ENCODE measurements around the gene LPIN1.

LPIN1 gene

DNA sequence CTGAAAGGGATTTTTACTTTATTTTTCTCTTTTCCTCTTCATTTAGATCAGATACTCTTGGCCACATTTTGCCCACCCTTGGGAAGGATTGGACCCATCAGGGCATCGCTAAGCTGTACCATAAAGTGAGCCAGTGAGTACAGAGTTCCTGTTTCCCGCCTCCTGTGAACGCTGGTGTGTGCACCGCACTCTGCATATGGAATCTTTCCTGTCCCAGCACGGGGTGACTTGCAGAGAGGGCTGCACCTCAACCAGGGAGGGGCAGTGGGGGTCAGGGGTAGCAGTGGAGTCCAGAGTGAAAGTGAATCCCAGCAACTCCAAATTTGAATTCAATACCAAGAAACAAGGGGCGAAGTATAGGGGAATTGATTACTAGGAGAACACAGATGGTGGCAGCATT, 58.6 kb downstream of the LPIN1 start:
- no peak overlapping the region for H3K27ac ChIP-seq
- TF ChIP-seq, protein P1, sequence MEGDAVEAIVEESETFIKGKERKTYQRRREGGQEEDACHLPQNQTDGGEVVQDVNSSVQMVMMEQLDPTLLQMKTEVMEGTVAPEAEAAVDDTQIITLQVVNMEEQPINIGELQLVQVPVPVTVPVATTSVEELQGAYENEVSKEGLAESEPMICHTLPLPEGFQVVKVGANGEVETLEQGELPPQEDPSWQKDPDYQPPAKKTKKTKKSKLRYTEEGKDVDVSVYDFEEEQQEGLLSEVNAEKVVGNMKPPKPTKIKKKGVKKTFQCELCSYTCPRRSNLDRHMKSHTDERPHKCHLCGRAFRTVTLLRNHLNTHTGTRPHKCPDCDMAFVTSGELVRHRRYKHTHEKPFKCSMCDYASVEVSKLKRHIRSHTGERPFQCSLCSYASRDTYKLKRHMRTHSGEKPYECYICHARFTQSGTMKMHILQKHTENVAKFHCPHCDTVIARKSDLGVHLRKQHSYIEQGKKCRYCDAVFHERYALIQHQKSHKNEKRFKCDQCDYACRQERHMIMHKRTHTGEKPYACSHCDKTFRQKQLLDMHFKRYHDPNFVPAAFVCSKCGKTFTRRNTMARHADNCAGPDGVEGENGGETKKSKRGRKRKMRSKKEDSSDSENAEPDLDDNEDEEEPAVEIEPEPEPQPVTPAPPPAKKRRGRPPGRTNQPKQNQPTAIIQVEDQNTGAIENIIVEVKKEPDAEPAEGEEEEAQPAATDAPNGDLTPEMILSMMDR (conservative IDR thresholded peaks at IDR 0.05; ENCODE audit: low read depth, low read length), result no peak
- no peaks in the 10 kb centered on the region for H4K20me1 ChIP-seq (ENCODE audit: insufficient read depth)
- H2AFZ ChIP-seq (ENCODE audit: low read depth), result no peak overlapping the region
- no peak overlapping the region for H3K4me3 ChIP-seq (IDR thresholded peaks at IDR 0.05; ENCODE audit: insufficient read depth, low read depth, low read length)
- no peaks in the 10 kb centered on the region for H3K27me3 ChIP-seq (ENCODE audit: insufficient read depth, low read depth)
- H3K4me1 ChIP-seq (ENCODE audit: low read depth, poor library complexity, severe bottlenecking), result no peaks in the 10 kb centered on the region
- H3K79me2 ChIP-seq (ENCODE audit: insufficient read depth, low read depth), result no peaks in the 10 kb centered on the region
- no peak overlapping the region for H3K4me2 ChIP-seq
- no peak overlapping the region for H3K9ac ChIP-seq
- H3K36me3 ChIP-seq (ENCODE audit: insufficient read depth), result 0 out of 2 replicates have a peak, but pooled peaks cover 12% of the 10 kb centered on the region

DNA sequence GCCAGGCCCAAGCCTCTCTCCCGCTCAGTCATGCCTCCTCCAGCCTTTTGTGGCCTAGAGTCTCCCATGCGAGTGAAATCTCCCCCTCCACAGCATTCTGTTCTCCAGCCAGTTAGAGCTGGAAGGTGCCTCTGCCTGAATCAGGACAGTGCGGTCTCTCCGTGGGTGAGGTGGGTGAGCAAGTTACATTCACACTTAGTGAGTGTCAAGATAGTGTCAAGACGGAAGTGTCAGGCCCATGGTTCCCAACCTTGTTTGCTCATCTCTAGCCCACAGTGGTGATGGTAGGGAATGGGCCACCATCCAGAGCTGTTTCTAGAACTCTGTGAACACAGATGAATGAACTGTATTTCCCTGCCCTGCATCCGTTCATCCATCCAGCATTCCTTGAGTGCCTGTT, 59.5 kb downstream of the LPIN1 start:
- no peak overlapping the region for H3K4me2 ChIP-seq
- 0 out of 2 replicates have a peak, but pooled peaks cover 12% of the 10 kb centered on the region for H3K36me3 ChIP-seq (ENCODE audit: insufficient read depth)
- H3K4me1 ChIP-seq (ENCODE audit: low read depth, poor library complexity, severe bottlenecking), result no peaks in the 10 kb centered on the region
- H3K79me2 ChIP-seq (ENCODE audit: insufficient read depth, low read depth), result no peaks in the 10 kb centered on the region
- TF ChIP-seq, protein P1 (conservative IDR thresholded peaks at IDR 0.05; ENCODE audit: low read depth, low read length), result no peak
- no peak overlapping the region for H3K4me3 ChIP-seq (IDR thresholded peaks at IDR 0.05; ENCODE audit: insufficient read depth, low read depth, low read length)
- H3K27ac ChIP-seq, result no peak overlapping the region
- H2AFZ ChIP-seq (ENCODE audit: low read depth), result no peak overlapping the region
- H3K27me3 ChIP-seq (ENCODE audit: insufficient read depth, low read depth), result no peaks in the 10 kb centered on the region
- no peak overlapping the region for H3K9ac ChIP-seq
- no peaks in the 10 kb centered on the region for H4K20me1 ChIP-seq (ENCODE audit: insufficient read depth)

DNA sequence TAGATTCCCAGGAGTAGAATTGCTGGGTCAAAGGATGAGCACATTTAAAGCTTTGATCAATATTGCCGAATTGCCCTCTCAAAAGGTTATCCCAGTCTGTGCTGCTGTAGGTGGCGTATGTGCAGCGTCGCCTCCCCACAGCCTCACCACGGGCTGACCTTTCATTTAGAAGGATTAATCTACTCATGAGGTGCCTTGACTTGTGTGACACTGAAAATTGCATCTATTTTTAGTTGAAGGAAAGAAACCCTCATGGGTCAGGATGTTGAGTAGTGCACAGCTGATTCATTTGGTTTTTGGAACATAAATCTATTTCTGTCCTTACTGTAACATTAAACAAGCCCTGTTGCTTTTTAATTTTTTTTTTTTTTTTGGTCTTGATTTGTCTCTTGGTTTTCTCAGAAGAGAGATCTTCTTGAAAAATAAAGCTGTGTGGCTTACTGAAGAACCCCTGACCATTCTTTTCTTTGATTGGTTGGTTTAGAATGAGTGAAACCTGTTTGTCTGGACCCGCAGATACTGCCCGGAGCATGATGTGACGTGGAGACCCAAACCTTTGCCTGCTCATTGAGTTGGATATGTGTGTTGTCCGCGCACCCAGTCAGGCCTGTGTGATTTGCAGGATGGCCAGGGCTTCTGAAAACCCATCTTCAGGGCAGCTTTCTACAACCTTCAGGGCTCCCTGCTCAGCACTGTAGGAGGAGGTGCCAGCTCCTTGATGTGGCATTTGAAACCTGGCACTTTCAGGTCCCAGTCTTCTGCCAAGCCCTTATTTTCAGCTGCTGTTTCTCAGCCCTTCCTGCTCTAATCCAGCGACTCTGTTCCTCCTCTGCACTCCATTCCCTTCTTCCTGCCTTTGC, 61.0 kb downstream of the LPIN1 start:
- Histone ChIP-seq H4K20me1 (ENCODE audit: insufficient read depth) (no peaks in the 10 kb centered on the region), H3K27ac (no peak overlapping the region), H3K79me2 (ENCODE audit: insufficient read depth, low read depth) (no peaks in the 10 kb centered on the region), H2AFZ (ENCODE audit: low read depth) (no peak overlapping the region), H3K4me3 (IDR thresholded peaks at IDR 0.05; ENCODE audit: insufficient read depth, low read depth, low read length) (no peak overlapping the region), H3K9ac (no peak overlapping the region), H3K27me3 (ENCODE audit: insufficient read depth, low read depth) (no peaks in the 10 kb centered on the region), H3K4me2 (no peak overlapping the region), H3K36me3 (ENCODE audit: insufficient read depth) (0 out of 2 replicates have a peak, but pooled peaks cover 12% of the 10 kb centered on the region), H3K4me1 (ENCODE audit: low read depth, poor library complexity, severe bottlenecking) (no peaks in the 10 kb centered on the region)
- TF ChIP-seq, protein P1 (conservative IDR thresholded peaks at IDR 0.05; ENCODE audit: low read depth, low read length), result no peak

DNA sequence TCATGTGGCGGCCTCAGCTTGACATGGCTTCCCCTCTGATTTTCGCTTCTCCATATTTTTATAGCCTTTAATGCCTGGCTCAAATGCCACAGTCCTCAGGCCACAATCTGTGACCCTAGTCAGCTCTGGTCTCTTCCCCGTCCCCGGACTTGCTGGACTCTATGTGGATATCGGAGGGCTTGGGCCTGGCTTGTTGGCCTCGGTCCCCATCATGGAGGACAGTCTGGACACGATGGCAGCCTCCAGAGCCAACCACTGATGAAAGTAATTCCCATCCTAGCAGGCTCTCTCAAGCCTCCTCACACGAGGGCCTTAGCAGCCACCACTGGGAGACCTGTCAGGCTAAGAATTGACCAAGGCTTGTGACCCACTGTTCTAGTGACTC, 61.6 kb downstream of the LPIN1 start:
- no peak overlapping the region for H2AFZ ChIP-seq (ENCODE audit: low read depth)
- H3K4me1 ChIP-seq (ENCODE audit: low read depth, poor library complexity, severe bottlenecking), result no peaks in the 10 kb centered on the region
- TF ChIP-seq, protein P1 (conservative IDR thresholded peaks at IDR 0.05; ENCODE audit: low read depth, low read length), result no peak
- no peaks in the 10 kb centered on the region for H3K79me2 ChIP-seq (ENCODE audit: insufficient read depth, low read depth)
- H4K20me1 ChIP-seq (ENCODE audit: insufficient read depth), result no peaks in the 10 kb centered on the region
- 0 out of 2 replicates have a peak, but pooled peaks cover 12% of the 10 kb centered on the region for H3K36me3 ChIP-seq (ENCODE audit: insufficient read depth)
- no peaks in the 10 kb centered on the region for H3K27me3 ChIP-seq (ENCODE audit: insufficient read depth, low read depth)
- no peak overlapping the region for H3K4me3 ChIP-seq (IDR thresholded peaks at IDR 0.05; ENCODE audit: insufficient read depth, low read depth, low read length)
- H3K4me2 ChIP-seq, result no peak overlapping the region
- no peak overlapping the region for H3K27ac ChIP-seq
- H3K9ac ChIP-seq, result no peak overlapping the region
